ENCODE measurements around the gene METTL6. TPM values are rescaled to one million over a fixed set of nuclear protein-coding genes. Genes with fewer than 3 reads are reported as not detected.

METTL6 gene
- total and polyA plus RNA-seq, 10 of the 15 experiments (the other 5 are each of a cell fraction or from before 2014, with no cell fraction given), result 13.8 to 29.6 (median 20.8) TPM

DNA sequence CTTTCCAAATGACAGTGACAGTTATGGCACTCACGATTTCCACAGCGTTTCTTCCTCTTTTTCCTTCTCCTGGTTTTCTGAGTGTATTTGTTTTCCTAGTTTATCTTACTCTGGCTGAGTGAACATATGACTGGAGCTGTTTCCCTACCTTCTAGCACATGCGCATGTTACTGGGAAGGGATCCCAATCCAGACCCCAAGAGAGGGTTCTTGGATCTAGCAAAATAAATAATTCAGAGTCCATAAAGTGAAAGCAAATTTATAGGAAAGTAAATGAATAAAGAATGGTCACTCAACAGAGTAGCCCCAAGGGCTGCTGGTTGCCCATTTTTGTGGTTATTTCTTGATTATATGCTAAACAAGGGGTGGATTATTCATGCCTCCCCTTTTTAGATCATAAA, 23.8 kb downstream of the METTL6 start (continued):
- TF ChIP-seq, protein P1, sequence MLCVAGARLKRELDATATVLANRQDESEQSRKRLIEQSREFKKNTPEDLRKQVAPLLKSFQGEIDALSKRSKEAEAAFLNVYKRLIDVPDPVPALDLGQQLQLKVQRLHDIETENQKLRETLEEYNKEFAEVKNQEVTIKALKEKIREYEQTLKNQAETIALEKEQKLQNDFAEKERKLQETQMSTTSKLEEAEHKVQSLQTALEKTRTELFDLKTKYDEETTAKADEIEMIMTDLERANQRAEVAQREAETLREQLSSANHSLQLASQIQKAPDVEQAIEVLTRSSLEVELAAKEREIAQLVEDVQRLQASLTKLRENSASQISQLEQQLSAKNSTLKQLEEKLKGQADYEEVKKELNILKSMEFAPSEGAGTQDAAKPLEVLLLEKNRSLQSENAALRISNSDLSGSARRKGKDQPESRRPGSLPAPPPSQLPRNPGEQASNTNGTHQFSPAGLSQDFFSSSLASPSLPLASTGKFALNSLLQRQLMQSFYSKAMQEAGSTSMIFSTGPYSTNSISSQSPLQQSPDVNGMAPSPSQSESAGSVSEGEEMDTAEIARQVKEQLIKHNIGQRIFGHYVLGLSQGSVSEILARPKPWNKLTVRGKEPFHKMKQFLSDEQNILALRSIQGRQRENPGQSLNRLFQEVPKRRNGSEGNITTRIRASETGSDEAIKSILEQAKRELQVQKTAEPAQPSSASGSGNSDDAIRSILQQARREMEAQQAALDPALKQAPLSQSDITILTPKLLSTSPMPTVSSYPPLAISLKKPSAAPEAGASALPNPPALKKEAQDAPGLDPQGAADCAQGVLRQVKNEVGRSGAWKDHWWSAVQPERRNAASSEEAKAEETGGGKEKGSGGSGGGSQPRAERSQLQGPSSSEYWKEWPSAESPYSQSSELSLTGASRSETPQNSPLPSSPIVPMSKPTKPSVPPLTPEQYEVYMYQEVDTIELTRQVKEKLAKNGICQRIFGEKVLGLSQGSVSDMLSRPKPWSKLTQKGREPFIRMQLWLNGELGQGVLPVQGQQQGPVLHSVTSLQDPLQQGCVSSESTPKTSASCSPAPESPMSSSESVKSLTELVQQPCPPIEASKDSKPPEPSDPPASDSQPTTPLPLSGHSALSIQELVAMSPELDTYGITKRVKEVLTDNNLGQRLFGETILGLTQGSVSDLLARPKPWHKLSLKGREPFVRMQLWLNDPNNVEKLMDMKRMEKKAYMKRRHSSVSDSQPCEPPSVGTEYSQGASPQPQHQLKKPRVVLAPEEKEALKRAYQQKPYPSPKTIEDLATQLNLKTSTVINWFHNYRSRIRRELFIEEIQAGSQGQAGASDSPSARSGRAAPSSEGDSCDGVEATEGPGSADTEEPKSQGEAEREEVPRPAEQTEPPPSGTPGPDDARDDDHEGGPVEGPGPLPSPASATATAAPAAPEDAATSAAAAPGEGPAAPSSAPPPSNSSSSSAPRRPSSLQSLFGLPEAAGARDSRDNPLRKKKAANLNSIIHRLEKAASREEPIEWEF (IDR thresholded peaks at IDR 0.05; ENCODE audit: insufficient replicate concordance, low read depth, low read length), result no peak
- TF ChIP-seq SPI1 (IDR thresholded peaks at IDR 0.05; ENCODE audit: borderline replicate concordance, insufficient read depth, low read depth, low read length) (no peak), TBL1XR1 (IDR thresholded peaks at IDR 0.05; ENCODE audit: low read depth, low read length) (no peak), NBN (IDR thresholded peaks at IDR 0.05) (no peak), IRF4 (IDR thresholded peaks at IDR 0.05; ENCODE audit: low read depth, low read length) (no peak), ETV6 (conservative IDR thresholded peaks at IDR 0.05 in 1 of 2, IDR thresholded peaks at IDR 0.05 in 1 of 2; ENCODE audit: borderline replicate concordance in 1 of 2, low read depth in 1 of 2) (no peak), TCF12 (IDR thresholded peaks at IDR 0.05; ENCODE audit: low read depth, low read length) (no peak), CEBPB (IDR thresholded peaks at IDR 0.05; ENCODE audit: borderline replicate concordance in 1 of 2, low read depth in 2 of 2, low read length in 2 of 2) (no peak)
- TF ChIP-seq, protein P2, sequence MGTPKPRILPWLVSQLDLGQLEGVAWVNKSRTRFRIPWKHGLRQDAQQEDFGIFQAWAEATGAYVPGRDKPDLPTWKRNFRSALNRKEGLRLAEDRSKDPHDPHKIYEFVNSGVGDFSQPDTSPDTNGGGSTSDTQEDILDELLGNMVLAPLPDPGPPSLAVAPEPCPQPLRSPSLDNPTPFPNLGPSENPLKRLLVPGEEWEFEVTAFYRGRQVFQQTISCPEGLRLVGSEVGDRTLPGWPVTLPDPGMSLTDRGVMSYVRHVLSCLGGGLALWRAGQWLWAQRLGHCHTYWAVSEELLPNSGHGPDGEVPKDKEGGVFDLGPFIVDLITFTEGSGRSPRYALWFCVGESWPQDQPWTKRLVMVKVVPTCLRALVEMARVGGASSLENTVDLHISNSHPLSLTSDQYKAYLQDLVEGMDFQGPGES (IDR thresholded peaks at IDR 0.05), result no peak
